H1 (cell line): Measurements from ENCODE around the gene TRPC4. TPM values are rescaled to one million over a fixed set of nuclear protein-coding genes. Genes with fewer than 3 reads are reported as not detected.

ENCODE experiments used
- CBX5 ChIP-seq: fragments of 300-800, 300-1000 bp; sonication (generic); IDR thresholded peaks from 2 replicates; pipeline ENCODE4 v1.7.1; 2016; ENCODE audit warnings: antibody characterized with exemption, low read length, low read depth
- CEBPB ChIP-seq: IDR thresholded peaks from 2 replicates; pipeline ENCODE4 v1.6.1; 2012; ENCODE audit warnings: low read depth, low read length
- RNF2 ChIP-seq: fragments of 200-900, 300-1000 bp; sonication (generic); IDR thresholded peaks from 2 replicates; pipeline ENCODE4 v1.7.1; 2016; ENCODE audit warnings: borderline replicate concordance, low read depth, mild to moderate bottlenecking, antibody characterized with exemption, low read length; ENCODE audit not compliant: poor library complexity, severe bottlenecking; ENCODE audit errors: missing control alignments
- SIX5 ChIP-seq: IDR thresholded peaks from 2 replicates; pipeline ENCODE4 v1.6.1; 2011; ENCODE audit warnings: mild to moderate bottlenecking, low read depth, low read length
- SUZ12 ChIP-seq: fragments of 200-600 bp; sonication (generic); IDR thresholded peaks from 2 replicates; pipeline ENCODE4 v1.6.1; 2012; ENCODE audit warnings: mild to moderate bottlenecking, inconsistent platforms, low read length, moderate library complexity, mixed read lengths
- polyA plus RNA-seq, 7 experiments: library from polyadenylated mRNA; depleted of rRNA in 3 of 7; stranded (reverse) in 5 of 7; unstranded in 2 of 7; fragments of >200 nt in 5 of 7; fragments of 200-250 nt in 2 of 7; gene quantifications; 1 replicate in 5 of 7; 2 replicates in 1 of 7; 4 replicates in 1 of 7; pipeline versions ENCODE4 v1.2.1 to v1.2.3, GENCODE V29; 2011 to 2013; ENCODE audit warnings: missing spikeins in 2 of 7, mixed read lengths in 2 of 7
- total RNA-seq: library from RNA; stranded (reverse); fragmentation: NEBNext Ultra II Directional; extraction: Animal tissue kit (Norgen Biotek cat#: 25700); gene quantifications from 2 replicates; pipeline ENCODE4 v1.2.1, GENCODE V29; 2021

TRPC4 gene
- total and polyA plus RNA-seq, 2 of the 8 experiments (the other 6 are each of a cell fraction or from before 2014, with no cell fraction given): 12.3 to 14.7 TPM

DNA sequence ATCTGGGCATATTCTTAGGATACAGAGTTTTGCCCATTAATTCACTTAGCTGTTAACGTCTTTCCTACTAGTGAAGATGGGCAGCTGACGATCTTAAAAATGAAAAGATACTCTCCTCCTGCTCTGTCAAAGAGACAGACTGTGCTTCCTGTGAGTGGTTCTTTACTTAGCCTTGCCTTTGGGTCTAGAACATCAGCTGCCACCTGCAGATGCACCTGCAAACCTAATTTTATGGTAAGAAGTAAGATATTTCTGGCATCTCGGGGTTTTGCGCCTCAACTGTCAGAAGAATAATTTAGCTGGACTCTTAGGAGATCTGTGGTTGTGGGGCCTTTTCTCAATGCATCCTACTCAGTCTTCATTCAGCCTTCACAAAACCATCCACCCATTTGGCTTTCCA, 36.2 kb downstream of the TRPC4 start (continued):
- TF ChIP-seq RNF2 (no peak), SIX5 (no peak), CEBPB (no peak), SUZ12 (no peak), CBX5 (no peak)
